Mesodermal cell (in vitro differentiated cells): Measurements from ENCODE around the gene SPAG7. TPM values are rescaled to one million over a fixed set of nuclear protein-coding genes. Genes with fewer than 3 reads are reported as not detected.

Experiments
- H3K27ac ChIP-seq: 2 replicates; pipeline ENCODE4 v1.7.0; 2013; ENCODE audit warnings: mild to moderate bottlenecking, low read depth, low read length, moderate library complexity; ENCODE audit not compliant: severe bottlenecking
- H3K36me3 ChIP-seq: 2 replicates; pipeline ENCODE4 v1.7.1; 2013; ENCODE audit warnings: mild to moderate bottlenecking, low read length, moderate library complexity; ENCODE audit not compliant: control insufficient read depth, insufficient read depth
- H3K4me1 ChIP-seq: one replicate; pipeline ENCODE4 v1.7.1; 2013; ENCODE audit warnings: mild to moderate bottlenecking, low read length; ENCODE audit not compliant: insufficient read depth, control insufficient read depth, poor library complexity, severe bottlenecking
- H3K4me3 ChIP-seq: 2 replicates; pipeline ENCODE4 v1.7.0; 2013; ENCODE audit warnings: low read length, control low read depth, mild to moderate bottlenecking; ENCODE audit not compliant: insufficient read depth, poor library complexity, severe bottlenecking; ENCODE audit errors: extremely low read depth
- H3K9me3 ChIP-seq: 2 replicates; pipeline ENCODE4 v1.7.1; 2013; ENCODE audit warnings: mild to moderate bottlenecking, low read length, moderate library complexity; ENCODE audit not compliant: control insufficient read depth
- WGBS, 2 experiments: methylation state at CpG; one replicate each; pipeline ENCODE4 v1.1.5; 2013; ENCODE audit warnings: missing lambda C conversion rate in 2 of 2; ENCODE audit not compliant: insufficient coverage in 2 of 2; 5-methylcytosine and 5-hydroxymethylcytosine counted together
- polyA plus RNA-seq, 2 experiments: library from polyadenylated mRNA; stranded (reverse); fragments of 50-300 nt; gene quantifications; one replicate each; pipeline ENCODE4 v1.2.3, GENCODE V29; 2013

SPAG7 gene
- 90.5 TPM for polyA plus RNA-seq (2013, experiment 1 of 2)
- 85.5 TPM for polyA plus RNA-seq (2013, experiment 2 of 2)

- peaks cover 55% of the 10 kb centered on the region for H3K36me3 ChIP-seq
- peak within 1 kb of the TSS; percentile 97 for H3K27ac ChIP-seq
- peaks cover 4% of the 10 kb centered on the region for H3K9me3 ChIP-seq
- peak within 1 kb of the TSS; percentile 81 for H3K4me3 ChIP-seq
- WGBS, 2 experiments: 1% methylated on average over 49 to 54 of the region's 66 CpGs
- peaks cover 10% of the 10 kb centered on the region for H3K4me1 ChIP-seq
Measured at GRCh38 chr17:4967539-4968485, at the start of gene SPAG7. Gene SPAG7, minus strand, starts transcription at chr17:4967817. Its CDS starts 13 bp downstream, at chr17:4967804.

GRCh38 chr17:5014357-5014756 lies 46.7 kb upstream of the SPAG7 start:
- Histone ChIP-seq H3K4me3 (no peak overlapping the region), H3K36me3 (peaks cover 89% of the 10 kb centered on the region), H3K4me1 (peaks cover 10% of the 10 kb centered on the region), H3K9me3 (no peaks in the 10 kb centered on the region), H3K27ac (no peak overlapping the region)
- WGBS, 2 experiments: 88 to 94% methylated on average over 3 of the region's 4 CpGs

GRCh38 chr17:5011928-5012327 lies 44.3 kb upstream of the SPAG7 start:
- Histone ChIP-seq H3K9me3 (no peaks in the 10 kb centered on the region), H3K27ac (no peak overlapping the region), H3K4me3 (no peak overlapping the region), H3K4me1 (peaks cover 10% of the 10 kb centered on the region), H3K36me3 (peaks cover 89% of the 10 kb centered on the region)
- 92 to 96% methylated on average over 6 of the region's 6 CpGs for WGBS, 2 experiments

GRCh38 chr17:5003214-5003867 lies 35.7 kb upstream of the SPAG7 start:
- 92 to 95% methylated on average over 8 to 13 of the region's 18 CpGs for WGBS, 2 experiments
- peaks cover 89% of the 10 kb centered on the region for H3K36me3 ChIP-seq
- peaks cover 24% of the 10 kb centered on the region for H3K4me1 ChIP-seq
- no peak overlapping the region for H3K4me3 ChIP-seq
- H3K27ac ChIP-seq: peak overlapping the region; percentile 57
- no peaks in the 10 kb centered on the region for H3K9me3 ChIP-seq

GRCh38 chr17:5002121-5002788 lies 34.6 kb upstream of the SPAG7 start:
- no peak overlapping the region for H3K4me3 ChIP-seq
- no peaks in the 10 kb centered on the region for H3K9me3 ChIP-seq
- H3K27ac ChIP-seq: no peak overlapping the region
- WGBS, 2 experiments: 96 to 98% methylated on average over 19 to 20 of the region's 20 CpGs
- H3K4me1 ChIP-seq: peaks cover 24% of the 10 kb centered on the region
- H3K36me3 ChIP-seq: peaks cover 79% of the 10 kb centered on the region

GRCh38 chr17:5000237-5000639 lies 32.6 kb upstream of the SPAG7 start:
- no peaks in the 10 kb centered on the region for H3K9me3 ChIP-seq
- 80 to 86% methylated on average over 9 to 11 of the region's 11 CpGs for WGBS, 2 experiments
- H3K4me3 ChIP-seq: peak overlapping the region; percentile 92
- H3K4me1 ChIP-seq: peaks cover 24% of the 10 kb centered on the region
- peaks cover 58% of the 10 kb centered on the region for H3K36me3 ChIP-seq
- H3K27ac ChIP-seq: no peak overlapping the region

GRCh38 chr17:4999430-5000093 lies 31.9 kb upstream of the SPAG7 start:
- WGBS, 2 experiments: 79% methylated on average over 9 to 12 of the region's 12 CpGs
- peaks cover 52% of the 10 kb centered on the region for H3K36me3 ChIP-seq

GRCh38 chr17:4998732-4999429 lies 31.3 kb upstream of the SPAG7 start:
- Histone ChIP-seq H3K9me3 (no peaks in the 10 kb centered on the region), H3K4me3 (peak overlapping the region; percentile 92), H3K36me3 (peaks cover 45% of the 10 kb centered on the region), H3K4me1 (peaks cover 20% of the 10 kb centered on the region), H3K27ac (no peak overlapping the region)
- WGBS, 2 experiments: 21 to 23% methylated on average over 12 to 13 of the region's 14 CpGs

More at GRCh38 chr17:4999430-5000093, 31.9 kb upstream of the SPAG7 start:
- H3K4me3 ChIP-seq: peak overlapping the region; percentile 92
- no peak overlapping the region for H3K27ac ChIP-seq
- H3K4me1 ChIP-seq: peaks cover 24% of the 10 kb centered on the region
- H3K9me3 ChIP-seq: no peaks in the 10 kb centered on the region

- WGBS, 2 experiments: 0 to 1% methylated on average over 27 to 50 of the region's 55 CpGs
- peaks cover 15% of the 10 kb centered on the region for H3K4me1 ChIP-seq
- peak overlapping the region; percentile 92 for H3K4me3 ChIP-seq
- H3K27ac ChIP-seq: no peak overlapping the region
- H3K9me3 ChIP-seq: no peaks in the 10 kb centered on the region
- peaks cover 38% of the 10 kb centered on the region for H3K36me3 ChIP-seq
Measured at GRCh38 chr17:4998027-4998731, 30.6 kb upstream of the SPAG7 start.
